Brain pericyte (primary cell): ENCODE results near the gene KRTAP10-5.

ENCODE experiments used
- DNase-seq: peaks from one replicate; pipeline ENCODE4 v3.0.0-alpha.2; 2012; ENCODE audit warnings: low read depth, low spot score

The KRTAP10-5 gene

GRCh38 chr21:44530221-44530902, 50.0 kb downstream of the KRTAP10-5 start:
- DNase-seq = no peak

- no peak for DNase-seq
Measured at GRCh38 chr21:44529503-44530125, 50.8 kb downstream of the KRTAP10-5 start.
